NCI-H1694 treated with DMSO at 0.1 percent for 48 hours (cell line): Measurements from ENCODE around the gene ACY1.
A peak's percentile ranks its signal among the peaks of the same experiment; 100 is the strongest.

Experiments used
- DNase-seq: peaks from one replicate; lab custom pipeline; 2025; lab: John Stamatoyannopoulos, UW

ACY1 gene

GRCh38 chr3:51945926-51946705 lies 37.2 kb upstream of the ACY1 start:
- DNase-seq = no peak

GRCh38 chr3:51946796-51947195 lies 36.5 kb upstream of the ACY1 start:
- DNase-seq = no peak

- DNase-seq = no peak
Observed at GRCh38 chr3:51947215-51947900, 36.0 kb upstream of the ACY1 start.

DNA sequence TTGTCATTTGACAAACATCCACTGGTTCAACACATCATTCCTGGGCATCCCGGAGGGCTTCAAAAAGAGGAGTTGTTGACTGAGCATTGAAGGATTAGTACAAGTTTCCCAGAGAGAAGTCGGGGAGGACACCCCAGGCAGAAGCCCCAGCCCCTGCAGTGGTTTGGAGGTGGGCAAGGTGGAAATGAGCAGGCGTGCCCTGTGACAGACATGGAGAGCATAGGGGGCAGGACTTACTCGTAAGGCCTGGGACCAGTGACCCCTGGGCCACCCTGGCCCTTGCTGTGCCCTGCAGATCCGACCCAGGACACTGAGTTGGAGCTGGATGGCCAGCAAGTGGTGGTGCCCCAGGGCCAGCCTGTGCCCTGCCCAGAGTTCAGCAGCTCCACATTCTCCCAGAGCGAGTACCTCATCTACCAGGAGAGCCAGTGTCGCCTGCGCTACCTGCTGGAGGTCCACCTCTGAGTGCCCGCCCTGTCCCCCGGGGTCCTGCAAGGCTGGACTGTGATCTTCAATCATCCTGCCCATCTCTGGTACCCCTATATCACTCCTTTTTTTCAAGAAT lies 35.2 kb upstream of the ACY1 start:
- DNase-seq = no peak

DNA sequence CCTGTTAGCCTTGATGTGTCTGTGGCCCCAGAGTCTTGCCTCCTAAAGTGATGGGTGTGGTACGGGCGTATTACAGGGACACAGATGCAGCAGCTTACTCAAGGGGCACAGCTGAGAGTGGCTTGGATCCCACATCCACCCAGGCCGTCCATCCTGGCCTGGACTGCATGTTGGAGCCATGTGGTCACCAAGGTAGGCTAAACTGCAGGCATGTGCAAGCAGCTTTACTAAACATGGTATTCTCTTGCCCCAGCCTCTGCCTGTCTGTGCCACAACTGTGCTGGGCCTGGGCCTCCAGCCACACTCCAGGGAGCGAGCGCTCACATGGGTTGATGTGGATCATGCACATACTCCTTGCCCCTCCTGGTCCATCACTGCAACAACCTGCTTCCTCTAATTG lies 34.2 kb upstream of the ACY1 start:
- no peak for DNase-seq

DNA sequence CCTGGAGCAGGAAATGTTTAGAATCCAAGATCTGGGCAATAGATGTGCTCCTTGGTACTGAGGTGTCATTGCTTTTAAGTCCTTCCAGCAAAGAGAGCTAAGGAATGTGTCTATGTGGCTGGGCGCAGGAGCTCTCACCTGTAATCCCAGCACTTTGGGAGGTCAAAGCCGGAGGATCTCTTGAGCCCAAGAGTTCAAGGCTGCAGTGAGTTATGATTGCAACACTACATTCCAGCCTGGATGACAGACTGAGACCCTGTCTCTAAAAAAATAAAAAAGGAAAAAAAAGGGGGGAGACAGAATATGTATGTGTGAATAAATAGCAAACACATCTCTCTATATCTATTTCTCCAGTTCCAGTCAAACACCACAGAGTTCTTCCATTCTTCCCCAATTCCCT lies 32.4 kb upstream of the ACY1 start:
- DNase-seq = no peak

- no peak for DNase-seq
Observed at GRCh38 chr3:51953445-51953844, 29.9 kb upstream of the ACY1 start.

GRCh38 chr3:51954105-51954504 lies 29.2 kb upstream of the ACY1 start:
- no peak for DNase-seq

- no peak for DNase-seq
Observed at GRCh38 chr3:51954713-51955112, 28.6 kb upstream of the ACY1 start.

DNA sequence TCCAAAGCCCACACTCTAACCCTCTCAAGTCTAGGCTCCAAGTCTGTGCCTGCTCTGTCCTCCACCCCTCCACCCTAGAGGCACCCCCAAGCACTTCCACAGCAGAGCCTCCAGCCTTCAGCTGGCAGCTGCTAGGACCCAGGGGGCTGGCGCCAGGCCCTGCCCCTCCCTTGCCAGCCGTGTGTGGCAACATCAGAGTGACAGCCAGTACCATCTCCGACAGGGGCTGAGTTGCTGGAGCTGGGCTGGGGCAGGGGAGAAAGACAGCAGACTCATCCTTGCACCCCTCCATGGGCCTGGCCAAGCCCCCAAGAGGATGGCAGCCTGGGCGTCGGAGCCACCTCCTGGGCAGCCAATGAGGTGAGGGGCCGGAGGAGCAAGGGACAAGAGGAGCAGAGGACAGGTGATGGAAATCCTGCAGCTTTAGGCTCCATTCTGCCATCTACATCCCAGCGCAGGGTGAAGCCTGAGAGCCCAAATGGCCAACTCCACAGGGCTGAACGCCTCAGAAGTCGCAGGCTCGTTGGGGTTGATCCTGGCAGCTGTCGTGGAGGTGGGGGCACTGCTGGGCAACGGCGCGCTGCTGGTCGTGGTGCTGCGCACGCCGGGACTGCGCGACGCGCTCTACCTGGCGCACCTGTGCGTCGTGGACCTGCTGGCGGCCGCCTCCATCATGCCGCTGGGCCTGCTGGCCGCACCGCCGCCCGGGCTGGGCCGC lies 28.0 kb upstream of the ACY1 start, which contains the start of gene GPR62:
GPR62 (plus strand) TSS at position 207 of the 718 bp plus-strand sequence; CDS start at position 479, 272 bp downstream.
- DNase-seq = no peak

DNA sequence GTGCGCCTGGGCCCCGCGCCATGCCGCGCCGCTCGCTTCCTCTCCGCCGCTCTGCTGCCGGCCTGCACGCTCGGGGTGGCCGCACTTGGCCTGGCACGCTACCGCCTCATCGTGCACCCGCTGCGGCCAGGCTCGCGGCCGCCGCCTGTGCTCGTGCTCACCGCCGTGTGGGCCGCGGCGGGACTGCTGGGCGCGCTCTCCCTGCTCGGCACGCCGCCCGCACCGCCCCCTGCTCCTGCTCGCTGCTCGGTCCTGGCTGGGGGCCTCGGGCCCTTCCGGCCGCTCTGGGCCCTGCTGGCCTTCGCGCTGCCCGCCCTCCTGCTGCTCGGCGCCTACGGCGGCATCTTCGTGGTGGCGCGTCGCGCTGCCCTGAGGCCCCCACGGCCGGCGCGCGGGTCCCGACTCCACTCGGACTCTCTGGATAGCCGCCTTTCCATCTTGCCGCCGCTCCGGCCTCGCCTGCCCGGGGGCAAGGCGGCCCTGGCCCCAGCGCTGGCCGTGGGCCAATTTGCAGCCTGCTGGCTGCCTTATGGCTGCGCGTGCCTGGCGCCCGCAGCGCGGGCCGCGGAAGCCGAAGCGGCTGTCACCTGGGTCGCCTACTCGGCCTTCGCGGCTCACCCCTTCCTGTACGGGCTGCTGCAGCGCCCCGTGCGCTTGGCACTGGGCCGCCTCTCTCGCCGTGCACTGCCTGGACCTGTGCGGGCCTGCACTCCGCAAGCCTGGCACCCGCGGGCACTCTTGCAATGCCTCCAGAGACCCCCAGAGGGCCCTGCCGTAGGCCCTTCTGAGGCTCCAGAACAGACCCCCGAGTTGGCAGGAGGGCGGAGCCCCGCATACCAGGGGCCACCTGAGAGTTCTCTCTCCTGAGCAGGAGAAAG lies 27.2 kb upstream of the ACY1 start:
- DNase-seq = peak; percentile 21

DNA sequence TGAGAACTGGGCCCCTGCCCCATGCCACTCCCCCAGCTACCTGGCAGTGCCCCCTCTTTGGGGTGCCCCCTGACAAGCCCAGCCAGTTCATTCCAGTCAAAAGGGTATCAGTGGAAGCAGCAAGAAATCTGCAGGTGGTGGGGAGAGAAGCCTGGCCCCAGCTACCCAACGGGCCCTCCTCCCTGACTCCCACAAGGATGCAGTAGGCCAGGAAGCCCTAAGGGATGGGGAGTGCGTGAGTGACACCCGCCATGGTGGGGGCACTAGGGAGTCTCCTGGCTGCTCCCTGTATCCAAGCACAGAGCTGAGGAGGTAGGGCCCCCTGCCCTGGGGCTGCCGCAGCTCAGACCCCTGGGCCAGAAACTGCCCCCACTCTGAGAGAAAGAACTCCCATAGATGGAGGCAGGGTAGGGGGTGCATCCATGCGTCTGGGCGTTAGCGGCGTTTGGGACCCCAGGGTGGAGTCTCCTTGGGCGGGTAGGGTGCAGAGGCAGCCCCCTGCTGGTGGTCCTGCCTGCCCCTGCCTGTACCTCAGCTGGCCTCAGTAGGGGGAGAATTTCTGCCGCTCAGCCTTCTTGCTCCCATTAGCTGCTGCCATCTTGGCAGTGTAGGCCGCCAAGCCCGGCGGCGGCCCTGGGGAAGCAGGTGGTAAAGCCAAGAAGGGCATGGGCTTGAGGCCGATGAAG lies 25.7 kb upstream of the ACY1 start:
- no peak for DNase-seq

DNA sequence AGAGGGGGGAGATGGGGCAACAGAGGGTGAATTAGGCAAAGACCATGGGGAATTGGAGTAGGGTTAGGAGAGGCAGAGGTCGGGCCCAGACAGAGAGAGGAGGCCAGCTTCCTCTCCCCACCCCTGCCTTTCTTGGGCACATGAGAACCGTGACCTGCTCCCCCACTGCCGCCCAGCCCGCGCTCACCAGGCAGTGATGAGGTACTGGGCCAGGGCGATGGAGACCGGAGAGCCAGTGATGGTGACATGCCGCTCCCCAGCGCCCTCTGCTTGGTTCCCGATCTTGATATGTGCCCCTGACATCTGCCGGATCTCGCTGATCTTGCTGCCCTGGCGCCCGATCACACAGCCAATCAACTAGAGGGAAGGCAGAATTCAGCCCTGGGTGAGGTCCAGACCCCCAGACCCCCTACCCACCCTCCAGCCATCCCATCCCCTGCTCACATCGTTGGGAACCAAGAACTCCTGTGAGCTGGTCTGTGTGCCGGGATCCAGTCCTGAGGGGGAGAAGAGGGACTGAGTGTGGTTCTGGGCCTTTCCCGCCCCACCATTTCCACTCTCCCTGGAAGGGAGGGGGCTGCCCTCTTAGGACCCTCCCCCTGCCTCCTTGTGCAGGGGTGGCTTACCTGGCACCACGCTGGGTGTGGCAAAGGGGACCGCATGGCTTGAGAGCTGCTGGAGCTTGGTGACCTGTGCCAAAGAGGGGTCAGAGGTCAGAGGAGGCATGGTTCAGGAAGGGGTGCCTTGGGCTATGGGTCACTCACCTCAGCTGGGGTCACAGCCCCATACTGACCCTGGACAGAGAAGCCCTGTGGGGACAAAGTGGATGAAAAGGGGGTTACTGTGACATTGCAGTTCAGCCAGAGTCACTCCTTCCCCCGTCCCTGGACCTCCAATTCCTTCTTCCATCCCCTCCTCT lies 24.5 kb upstream of the ACY1 start:
- no peak for DNase-seq

DNA sequence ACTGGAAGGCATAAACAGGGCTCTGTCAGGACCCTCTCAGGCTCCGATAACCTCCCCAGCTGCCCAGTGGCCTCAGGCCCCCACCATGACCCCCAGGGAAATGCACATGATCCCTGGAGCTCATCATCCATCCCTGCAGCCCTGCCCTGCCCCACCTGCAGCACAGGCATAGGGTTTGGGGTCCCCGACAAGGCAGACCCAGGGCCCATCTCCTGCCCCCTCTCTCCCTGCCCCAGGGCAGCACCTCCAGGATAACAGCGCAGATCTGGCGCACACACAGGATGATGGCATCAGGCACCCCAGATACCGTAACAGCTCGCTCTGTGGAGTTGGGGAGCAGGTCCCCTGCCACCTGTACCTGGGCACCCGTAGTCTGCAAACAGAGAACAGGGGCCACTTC lies 23.7 kb upstream of the ACY1 start:
- DNase-seq = no peak

DNA sequence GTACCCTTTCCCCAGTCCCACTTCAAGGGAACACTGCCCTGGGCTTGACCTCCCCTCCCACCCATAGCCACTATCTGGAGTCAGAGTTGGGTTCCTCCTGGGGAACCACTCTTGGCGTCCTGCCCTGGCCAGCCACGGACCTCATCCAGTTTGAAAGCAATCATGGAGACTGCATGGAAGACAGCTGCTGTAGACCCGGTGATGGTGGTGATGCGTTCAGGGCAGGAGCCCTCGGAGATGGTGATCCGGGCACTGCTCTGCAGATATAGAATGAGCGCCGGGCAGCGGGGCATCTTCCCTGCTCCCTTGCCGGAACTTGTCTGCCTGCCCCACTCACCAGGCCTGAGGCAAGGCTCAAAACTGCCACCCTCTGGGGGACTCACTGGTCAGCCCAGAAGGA lies 22.9 kb upstream of the ACY1 start:
- no peak for DNase-seq

- DNase-seq = no peak
Observed at GRCh38 chr3:51961011-51961410, 22.3 kb upstream of the ACY1 start.

DNA sequence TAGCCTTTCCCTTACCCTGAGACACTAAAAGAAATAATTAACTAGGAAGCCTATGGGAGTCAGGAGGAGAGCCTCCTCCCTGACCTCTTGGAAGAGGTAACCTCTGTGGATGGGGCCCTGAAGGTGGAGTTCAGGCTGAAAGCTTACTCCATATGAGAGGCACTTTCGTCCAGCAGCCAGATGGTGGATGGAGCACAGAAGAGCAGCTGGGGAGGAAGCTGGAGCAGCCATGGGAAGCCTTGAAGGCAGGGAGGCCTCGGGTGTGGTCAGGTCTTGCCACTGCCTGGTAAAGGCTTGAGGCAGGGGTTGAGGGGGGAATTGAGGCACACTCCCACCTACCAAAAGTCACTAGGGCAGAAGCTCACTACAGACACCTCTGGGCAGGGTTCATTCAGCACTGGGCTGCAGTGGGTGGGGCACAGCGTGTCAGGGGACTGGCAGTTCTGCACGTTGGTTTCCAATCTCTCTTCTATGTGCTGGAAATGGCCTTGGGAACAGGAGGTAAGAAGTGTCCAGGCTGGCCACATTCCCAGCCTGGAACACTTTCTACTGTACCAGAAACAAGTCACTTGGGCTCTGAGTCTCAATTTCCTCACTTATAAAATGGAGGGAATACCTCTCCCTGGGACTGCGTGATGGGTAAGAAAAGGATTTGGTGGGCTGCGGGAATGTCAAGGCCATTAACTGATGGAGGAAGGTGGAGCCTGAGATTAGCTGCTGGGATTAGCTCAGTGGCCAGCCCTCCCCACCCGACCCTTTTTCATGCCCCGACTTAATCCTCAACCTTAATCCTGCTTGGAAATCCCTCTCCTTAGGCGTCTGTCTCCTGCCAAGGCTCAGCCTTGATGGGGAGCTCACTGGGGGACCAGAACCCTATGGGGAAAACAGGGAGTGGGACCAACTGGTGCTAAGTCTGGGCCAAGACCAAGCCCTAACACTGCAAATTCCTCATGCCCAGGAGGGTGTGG lies 21.4 kb upstream of the ACY1 start:
- DNase-seq = no peak

DNA sequence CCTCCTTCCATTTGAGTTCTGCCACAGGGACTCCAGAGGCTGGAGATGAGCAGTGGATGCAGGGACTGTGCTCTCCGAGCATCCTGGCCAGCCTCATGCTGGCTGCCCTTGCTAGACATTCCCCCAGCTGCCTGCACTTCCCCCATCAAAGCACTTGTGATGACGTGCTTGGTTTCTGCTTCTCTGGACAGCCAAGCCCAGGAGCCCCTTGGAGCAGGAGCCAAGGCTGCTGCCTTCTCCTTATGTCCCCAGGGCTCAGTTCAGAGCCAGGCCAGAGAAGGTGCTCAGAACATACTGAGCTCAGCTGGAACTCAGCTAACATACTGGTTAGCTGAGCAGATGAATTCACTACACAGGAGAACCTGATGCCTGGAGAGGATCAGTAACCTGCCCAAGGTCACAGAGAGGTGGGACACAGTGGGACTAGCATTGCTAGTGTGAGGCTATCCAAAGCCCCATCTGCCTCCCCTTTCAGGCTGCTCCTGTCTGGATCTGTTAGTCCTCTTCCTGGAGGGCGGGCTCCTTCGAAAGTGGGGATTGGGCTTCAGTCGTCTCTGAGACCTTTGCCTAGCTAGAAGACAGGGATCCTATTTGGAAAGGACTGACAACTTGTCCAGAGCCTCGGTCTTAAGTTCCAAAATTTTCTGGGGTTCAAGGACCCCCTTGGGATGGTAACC lies 20.3 kb upstream of the ACY1 start:
- no peak for DNase-seq
